Activated CD8-positive, alpha-beta memory T cell treated with anti-CD3 and anti-CD28 coated beads for 48 hours (primary cell): ENCODE results near the gene GFI1B.
A peak's percentile ranks its signal among the peaks of the same experiment; 100 is the strongest.
"Not testable (repeated sequence)": the region's sequence is repeated elsewhere in the genome, so short reads cannot be mapped to it uniquely, and the experiment has no call there.

Source experiments
- DNase-seq, 3 experiments: peaks; one replicate each; pipeline ENCODE4 v3.0.0-alpha.2; 2020; ENCODE audit warnings: low read depth in 2 of 3, low spot score in 2 of 3

Gene GFI1B

GRCh38 chr9:133008824-133009223, 30.3 kb downstream of the GFI1B start:
- no peak for DNase-seq

- DNase-seq: no peak
Measured at GRCh38 chr9:133009906-133010582, 31.6 kb downstream of the GFI1B start.

GRCh38 chr9:133014696-133015095, 36.2 kb downstream of the GFI1B start:
- DNase-seq: no peak

- peak in 1 of 3 experiments; percentile 15 for DNase-seq
Measured at GRCh38 chr9:133023117-133023890, 44.8 kb downstream of the GFI1B start.

- no peak for DNase-seq
Measured at GRCh38 chr9:133026426-133026825, 47.9 kb downstream of the GFI1B start.

- no peak for DNase-seq
Measured at GRCh38 chr9:133027134-133027533, 48.6 kb downstream of the GFI1B start.

- DNase-seq: no peak
Measured at GRCh38 chr9:133028221-133028620, 49.7 kb downstream of the GFI1B start.

GRCh38 chr9:133029994-133030316, 51.5 kb downstream of the GFI1B start:
- DNase-seq: no peak

- DNase-seq: peak; percentile 70 to 80 (median 72)
Measured at GRCh38 chr9:133030317-133031129, 52.0 kb downstream of the GFI1B start, which contains the start of gene GTF3C5. TSS of gene GTF3C5 (plus strand) at chr9:133030997. CDS start at chr9:133031012, 15 bp downstream.

GRCh38 chr9:133031130-133031422, 52.6 kb downstream of the GFI1B start:
- DNase-seq: no peak

- DNase-seq: peak in 1 of 3 experiments; percentile 14
Measured at GRCh38 chr9:133031496-133031911, 53.0 kb downstream of the GFI1B start.

GRCh38 chr9:133032171-133032570, 53.7 kb downstream of the GFI1B start:
- no peak for DNase-seq

GRCh38 chr9:133035669-133036068, 57.2 kb downstream of the GFI1B start:
- DNase-seq: no peak

- DNase-seq: no peak
Measured at GRCh38 chr9:133037775-133038515, 59.5 kb downstream of the GFI1B start.

- not testable (repeated sequence) for DNase-seq
Measured at GRCh38 chr9:133040892-133041479, 62.5 kb downstream of the GFI1B start.
